H1 (cell line): ENCODE measurements around the gene PACSIN2. TPM values are rescaled to one million over a fixed set of nuclear protein-coding genes. Genes with fewer than 3 reads are reported as not detected.

ENCODE experiments used
- CTCF ChIA-PET: fragments of 300-600 bp; sonication (Branson Sonifier 250); formaldehyde crosslinking; loops from one replicate; lab custom pipeline; 2021; ENCODE audit not compliant: partially characterized antibody; lab: Charles Lee
- POLR2A ChIA-PET: fragments of 300-600 bp; sonication (Branson Sonifier 250); formaldehyde crosslinking; loops from one replicate; lab custom pipeline; 2021; ENCODE audit warnings: inconsistent platforms; ENCODE audit not compliant: partially characterized antibody; lab: Charles Lee
- DNase-seq, 2 experiments: peaks; one replicate each; pipeline versions ENCODE4 v3.0.0 to v3.0.0-alpha.2; 2010 to 2022; ENCODE audit warnings: low spot score in 2 of 2, low read depth in 1 of 2, mixed read lengths in 1 of 2
- FAIRE-seq: peaks from 2 replicates; lab custom pipeline; 2011; peaks lifted over from hg19 to GRCh38; lab: Jason Lieb, UNC
- H2AFZ ChIP-seq: 2 replicates; pipeline ENCODE4 v1.8.1; 2012; ENCODE audit warnings: low read length, inconsistent platforms
- H2AK5ac ChIP-seq: 2 replicates; pipeline ENCODE4 v1.6.1; 2013; ENCODE audit warnings: low read depth, low read length
- H2BK120ac ChIP-seq: replicated peaks from 2 replicates; pipeline ENCODE3; 2013; ENCODE audit warnings: low read depth, low read length, inconsistent platforms
- H2BK12ac ChIP-seq: 2 replicates; pipeline ENCODE4 v1.6.1; 2013; ENCODE audit warnings: low read depth, low read length
- H2BK15ac ChIP-seq: 2 replicates; pipeline ENCODE4 v1.6.1; 2013; ENCODE audit warnings: low read length
- H2BK20ac ChIP-seq: 2 replicates; pipeline ENCODE4 v1.6.1; 2013; ENCODE audit warnings: low read length
- H2BK5ac ChIP-seq: 2 replicates; pipeline ENCODE4 v1.6.1; 2013; ENCODE audit warnings: low read depth, low read length
- H3K14ac ChIP-seq: 2 replicates; pipeline ENCODE4 v1.6.1; 2013; ENCODE audit warnings: inconsistent platforms; ENCODE audit not compliant: insufficient read length
- H3K18ac ChIP-seq: 2 replicates; pipeline ENCODE4 v1.6.1; 2013; ENCODE audit warnings: low read length; ENCODE audit errors: extremely low read depth
- H3K23ac ChIP-seq: 2 replicates; pipeline ENCODE4 v1.6.1; 2013; ENCODE audit warnings: inconsistent platforms; ENCODE audit not compliant: insufficient read length
- H3K23me2 ChIP-seq: 2 replicates; pipeline ENCODE4 v1.6.1; 2013; ENCODE audit warnings: low read depth, low read length
- H3K27ac ChIP-seq: 2 replicates; pipeline ENCODE4 v1.6.1; 2011; ENCODE audit warnings: low read depth, low read length, inconsistent platforms
- H3K27me3 ChIP-seq, 4 experiments: replicated peaks in 1 of 4; 1 replicate in 1 of 4; 2 replicates in 3 of 4; pipeline versions ENCODE4 v1.6.1 to v1.8.1; 2011 to 2013; ENCODE audit warnings: low read length in 3 of 4, mild to moderate bottlenecking in 3 of 4, inconsistent platforms in 2 of 4, mixed read lengths in 2 of 4, moderate library complexity in 1 of 4; ENCODE audit not compliant: control insufficient read depth in 3 of 4, insufficient read depth in 3 of 4; ENCODE audit errors: extremely low read depth in 1 of 4
- H3K36me3 ChIP-seq, 4 experiments: 2 replicates each; pipeline versions ENCODE4 v1.6.1 to v1.8.1; 2011 to 2013; ENCODE audit warnings: mild to moderate bottlenecking in 4 of 4, low read length in 3 of 4, moderate library complexity in 2 of 4, control low read depth in 1 of 4, inconsistent platforms in 1 of 4; ENCODE audit not compliant: insufficient read depth in 4 of 4, control insufficient read depth in 2 of 4
- H3K4ac ChIP-seq: replicated peaks from 2 replicates; pipeline ENCODE3; 2013; ENCODE audit warnings: low read length, low read depth, mixed read lengths, inconsistent platforms; ENCODE audit not compliant: insufficient read length
- H3K4me1 ChIP-seq, 4 experiments: replicated peaks in 1 of 4; 1 replicate in 1 of 4; 2 replicates in 3 of 4; pipeline versions ENCODE4 v1.6.1 to v1.8.1; 2011 to 2013; ENCODE audit warnings: low read length in 3 of 4, inconsistent platforms in 2 of 4, mixed read lengths in 1 of 4; ENCODE audit not compliant: insufficient read depth in 4 of 4, control insufficient read depth in 3 of 4
- H3K4me2 ChIP-seq, 2 experiments: 2 replicates each; pipeline versions ENCODE4 v1.6.1 to v1.8.1; 2011 to 2013; ENCODE audit warnings: low read depth in 2 of 2, low read length in 2 of 2, control low read depth in 1 of 2, inconsistent platforms in 1 of 2, mild to moderate bottlenecking in 1 of 2; ENCODE audit not compliant: insufficient read depth in 1 of 2
- H3K4me3 ChIP-seq, 4 experiments: fragments of 200-600, 300-600 bp in 1 of 4; sonication (generic), shearing (Covaris generic), sonication (Bioruptor Twin) in 1 of 4; 2 replicates each; pipeline versions ENCODE4 v1.5.1 to v1.8.1; 2011 to 2016; ENCODE audit warnings: low read length in 4 of 4, low read depth in 3 of 4, control low read depth in 2 of 4, inconsistent platforms in 2 of 4, mild to moderate bottlenecking in 2 of 4, mixed read lengths in 1 of 4, moderate library complexity in 1 of 4; ENCODE audit not compliant: insufficient read depth in 2 of 4; ENCODE audit errors: extremely low read depth in 1 of 4
- H3K56ac ChIP-seq: replicated peaks from 2 replicates; pipeline ENCODE3; 2013; ENCODE audit warnings: low read depth, mild to moderate bottlenecking, mixed read lengths, low read length, inconsistent platforms; ENCODE audit not compliant: insufficient read length
- H3K79me1 ChIP-seq: 2 replicates; pipeline ENCODE4 v1.6.1; 2013; ENCODE audit warnings: low read depth, low read length, control low read depth
- H3K79me2 ChIP-seq, 2 experiments: 2 replicates each; pipeline versions ENCODE4 v1.6.1 to v1.8.1; 2012 to 2013; ENCODE audit warnings: low read length in 2 of 2, mild to moderate bottlenecking in 2 of 2, inconsistent platforms in 1 of 2; ENCODE audit not compliant: insufficient read depth in 2 of 2, control insufficient read depth in 1 of 2
- H3K9ac ChIP-seq, 4 experiments: replicated peaks in 1 of 4; 1 replicate in 1 of 4; 2 replicates in 3 of 4; pipeline versions ENCODE4 v1.6.1 to v1.8.1; 2011 to 2013; ENCODE audit warnings: low read depth in 3 of 4, low read length in 3 of 4, control low read depth in 2 of 4, mild to moderate bottlenecking in 2 of 4, moderate library complexity in 2 of 4, inconsistent platforms in 1 of 4; ENCODE audit errors: extremely low read depth in 1 of 4
- H3K9me3 ChIP-seq, 2 experiments: 2 replicates each; pipeline versions ENCODE4 v1.6.1 to v1.8.1; 2012 to 2013; ENCODE audit warnings: mild to moderate bottlenecking in 2 of 2, moderate library complexity in 2 of 2, control low read depth in 1 of 2, inconsistent platforms in 1 of 2, low read depth in 1 of 2, low read length in 1 of 2, mixed read lengths in 1 of 2; ENCODE audit not compliant: insufficient read depth in 2 of 2
- H4K20me1 ChIP-seq, 2 experiments: replicated peaks in 1 of 2; 2 replicates each; pipeline versions ENCODE3 to v1.8.1; 2011 to 2013; ENCODE audit warnings: inconsistent platforms in 2 of 2, low read length in 2 of 2, mild to moderate bottlenecking in 1 of 2; ENCODE audit not compliant: insufficient read depth in 2 of 2, control insufficient read depth in 1 of 2
- H4K5ac ChIP-seq: 2 replicates; pipeline ENCODE4 v1.6.1; 2013; ENCODE audit warnings: low read length, low read depth, mixed read lengths, inconsistent platforms; ENCODE audit not compliant: insufficient read length
- H4K8ac ChIP-seq: 2 replicates; pipeline ENCODE4 v1.8.0; 2013; ENCODE audit warnings: mild to moderate bottlenecking, moderate library complexity, low read length, inconsistent platforms; ENCODE audit not compliant: insufficient read depth; ENCODE audit errors: extremely low read depth
- H4K91ac ChIP-seq: replicated peaks from 2 replicates; pipeline ENCODE3; 2013; ENCODE audit warnings: low read length, mixed read lengths, inconsistent platforms; ENCODE audit not compliant: insufficient read length
- BACH1 ChIP-seq: IDR thresholded peaks from 2 replicates; pipeline ENCODE4 v1.6.1; 2012; ENCODE audit warnings: low read length, improper control_type of control experiment
- CBX8 ChIP-seq: fragments of 300-800, 300-1000 bp; sonication (generic); IDR thresholded peaks from 2 replicates; pipeline ENCODE4 v1.7.1; 2016; ENCODE audit warnings: low read depth, low read length, borderline replicate concordance
- JUN ChIP-seq: IDR thresholded peaks from 2 replicates; pipeline ENCODE4 v1.6.1; 2011; ENCODE audit warnings: low read depth, mild to moderate bottlenecking, improper control_type of control experiment, low read length
- MAFK ChIP-seq: IDR thresholded peaks from 2 replicates; pipeline ENCODE4 v1.6.1; 2012; ENCODE audit warnings: low read depth, mild to moderate bottlenecking, improper control_type of control experiment, low read length
- SIX5 ChIP-seq: IDR thresholded peaks from 2 replicates; pipeline ENCODE4 v1.6.1; 2011; ENCODE audit warnings: mild to moderate bottlenecking, low read depth, low read length
- SRF ChIP-seq: IDR thresholded peaks from 2 replicates; pipeline ENCODE4 v1.6.1; 2011; ENCODE audit warnings: mild to moderate bottlenecking, low read depth, low read length, moderate library complexity
- TAF1 ChIP-seq: IDR thresholded peaks from 2 replicates; pipeline ENCODE4 v1.6.1; 2011; ENCODE audit warnings: mild to moderate bottlenecking, low read depth, low read length
- polyA plus RNA-seq, 7 experiments: library from polyadenylated mRNA; depleted of rRNA in 3 of 7; stranded (reverse) in 5 of 7; unstranded in 2 of 7; fragments of >200 nt in 5 of 7; fragments of 200-250 nt in 2 of 7; gene quantifications; 1 replicate in 5 of 7; 2 replicates in 1 of 7; 4 replicates in 1 of 7; pipeline versions ENCODE4 v1.2.1 to v1.2.3, GENCODE V29; 2011 to 2013; ENCODE audit warnings: missing spikeins in 2 of 7, mixed read lengths in 2 of 7
- total RNA-seq: library from RNA; stranded (reverse); fragmentation: NEBNext Ultra II Directional; extraction: Animal tissue kit (Norgen Biotek cat#: 25700); gene quantifications from 2 replicates; pipeline ENCODE4 v1.2.1, GENCODE V29; 2021
- TF ChIP-seq, protein P1 (sequence below): IDR thresholded peaks from 2 replicates; pipeline ENCODE4 v1.6.1; 2011; ENCODE audit warnings: low read length, improper control_type of control experiment

PACSIN2 gene
- total and polyA plus RNA-seq, 2 of the 8 experiments (the other 6 are each of a cell fraction or from before 2014, with no cell fraction given) = 44.8 to 64.2 TPM

DNA sequence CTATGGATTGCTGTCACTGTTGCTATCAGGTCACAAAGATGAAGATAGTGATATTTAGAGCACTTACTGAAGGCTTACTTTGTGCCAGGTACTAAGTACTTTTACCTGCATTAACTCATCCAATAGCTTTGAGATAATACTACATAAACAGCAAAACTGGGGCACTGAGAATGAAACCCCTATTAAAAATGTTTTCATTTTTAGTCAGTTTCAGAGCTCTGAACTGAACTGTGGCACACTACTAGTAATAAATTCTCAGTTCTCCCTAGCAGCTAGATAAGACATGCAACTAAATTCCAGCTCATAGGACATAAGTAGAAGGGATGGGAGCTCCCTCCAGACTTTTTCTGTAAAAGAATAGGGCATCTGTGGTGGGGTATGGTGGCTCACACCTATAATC, 181.8 kb downstream of the PACSIN2 start:
- ChIA-PET CTCF (interaction anchor here (0.6 to 3.4 kb wide), 5 partner anchors 10 to 69 kb away, joined by 3 to 15 read pairs (median 5); no protein-coding TSS in a partner anchor), POLR2A (no interaction called here)
- no peak overlapping the region for H2AFZ ChIP-seq
- H3K4me3 ChIP-seq = no peak overlapping the region
- H3K79me2 ChIP-seq = no peaks in the 10 kb centered on the region
- no peaks in the 10 kb centered on the region for H3K9me3 ChIP-seq
- no peaks in the 10 kb centered on the region for H4K20me1 ChIP-seq
- H3K9ac ChIP-seq = no peak overlapping the region
- FAIRE-seq (no peak), DNase-seq (no peak)
- TF ChIP-seq BACH1 (no peak), TAF1 (no peak), MAFK (no peak), CBX8 (no peak), SRF (no peak), JUN (no peak), SIX5 (no peak)
- TF ChIP-seq, protein P1, sequence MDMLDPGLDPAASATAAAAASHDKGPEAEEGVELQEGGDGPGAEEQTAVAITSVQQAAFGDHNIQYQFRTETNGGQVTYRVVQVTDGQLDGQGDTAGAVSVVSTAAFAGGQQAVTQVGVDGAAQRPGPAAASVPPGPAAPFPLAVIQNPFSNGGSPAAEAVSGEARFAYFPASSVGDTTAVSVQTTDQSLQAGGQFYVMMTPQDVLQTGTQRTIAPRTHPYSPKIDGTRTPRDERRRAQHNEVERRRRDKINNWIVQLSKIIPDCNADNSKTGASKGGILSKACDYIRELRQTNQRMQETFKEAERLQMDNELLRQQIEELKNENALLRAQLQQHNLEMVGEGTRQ = no peak
- no peaks in the 10 kb centered on the region for H3K23me2 ChIP-seq
- no peak overlapping the region for H3K56ac ChIP-seq
- no peak overlapping the region for H3K4me2 ChIP-seq
- H3K23ac ChIP-seq = no peak overlapping the region
- H2BK20ac ChIP-seq = no peak overlapping the region
- no peak overlapping the region for H4K5ac ChIP-seq
- no peak overlapping the region for H4K8ac ChIP-seq
- H2AK5ac ChIP-seq = no peak overlapping the region
- no peak overlapping the region for H4K91ac ChIP-seq
- no peak overlapping the region for H3K18ac ChIP-seq
- peaks cover 0 to 3% (median 0%) of the 10 kb centered on the region in 4 experiments; a peak in 1 of 8 replicates for H3K36me3 ChIP-seq
- H3K4me1 ChIP-seq = no peaks in the 10 kb centered on the region
- no peak overlapping the region for H3K4ac ChIP-seq
- no peak overlapping the region for H3K14ac ChIP-seq
- H2BK15ac ChIP-seq = no peak overlapping the region
- no peak overlapping the region for H2BK5ac ChIP-seq
- no peaks in the 10 kb centered on the region for H3K79me1 ChIP-seq
- no peak overlapping the region for H2BK120ac ChIP-seq
- H3K27me3 ChIP-seq = no peaks in the 10 kb centered on the region
- H3K27ac ChIP-seq = no peak overlapping the region
- no peak overlapping the region for H2BK12ac ChIP-seq
